Stomach (tissue), 9 donors: Measurements from ENCODE around the gene FBP1. TPM values are rescaled to one million over a fixed set of nuclear protein-coding genes. Genes with fewer than 3 reads are reported as not detected.
A peak's percentile ranks its signal among the peaks of the same experiment; 100 is the strongest.

Experiments
- DNase-seq, 2 donors: peaks; one replicate each; pipeline versions ENCODE4 v3.0.0 to v3.0.0-alpha.2; 2013 to 2019
- H3K27ac ChIP-seq, 5 donors: fragments of 200-600 bp in 4 of 5; sonication (generic) in 4 of 5; one replicate each; pipeline ENCODE4 v1.5.1; 2013 to 2019; ENCODE audit warnings: mild to moderate bottlenecking in 1 of 5, moderate library complexity in 1 of 5
- H3K27me3 ChIP-seq, 3 donors: fragments of 200-600 bp; sonication (generic); one replicate each; pipeline ENCODE4 v1.5.1; 2017 to 2019; ENCODE audit warnings: mixed run types in 1 of 3
- H3K36me3 ChIP-seq, 4 donors: fragments of 200-600 bp; sonication (generic); 1 replicate in 3 of 4; 2 replicates in 1 of 4; pipeline ENCODE4 v1.5.1; 2016 to 2019
- H3K4me1 ChIP-seq, 4 donors: fragments of 200-600 bp; sonication (generic); one replicate each; pipeline ENCODE4 v1.5.1; 2016 to 2019
- H3K4me3 ChIP-seq, 4 donors: fragments of 200-600 bp; sonication (generic) in 3 of 4; one replicate each; pipeline ENCODE4 v1.5.1; 2016 to 2019; ENCODE audit warnings: mild to moderate bottlenecking in 1 of 4
- H3K9me3 ChIP-seq, 4 donors: fragments of 200-600 bp; sonication (generic); one replicate each; pipeline ENCODE4 v1.5.1; 2016 to 2019
- CTCF ChIP-seq, 7 experiments: fragments of 450-650 bp in 4 of 7; fragments of 200-600 bp in 3 of 7; sonication (generic) in 3 of 7; IDR thresholded peaks; one replicate each; pipeline ENCODE4 v1.5.1; 2016 to 2019; ENCODE audit warnings: antibody characterized with exemption in 7 of 7, control low read depth in 2 of 7, mild to moderate bottlenecking in 1 of 7
- EP300 ChIP-seq: sonication (generic); formaldehyde crosslinking; IDR thresholded peaks from one replicate; pipeline ENCODE4 v1.6.1; 2017; ENCODE audit warnings: antibody characterized with exemption
- POLR2A ChIP-seq, 4 donors: fragments of 450-650 bp; IDR thresholded peaks; one replicate each; pipeline ENCODE4 v1.6.1; 2016; ENCODE audit warnings: antibody characterized with exemption in 4 of 4, control low read depth in 2 of 4, mild to moderate bottlenecking in 1 of 4, moderate library complexity in 1 of 4
- POLR2AphosphoS5 ChIP-seq, 3 donors: sonication (generic); formaldehyde crosslinking; IDR thresholded peaks; one replicate each; pipeline ENCODE4 v1.6.1; 2016; ENCODE audit warnings: antibody characterized with exemption in 3 of 3
- WGBS, 5 donors: extraction: QIAGEN DNeasy Blood & Tissue Kit in 3 of 5; methylation state at CpG; one replicate each; pipeline versions ENCODE4 v1.1.5 to v1.1.7; 2013 to 2018; 5-methylcytosine and 5-hydroxymethylcytosine counted together
- intact Hi-C: fragments of 100-400 bp; cut with DNase I; formaldehyde crosslinking; loops from one replicate; pipeline ENCODE4 v1.15.1; 2023; ENCODE audit warnings: low total_unique reads
- polyA plus RNA-seq, 3 donors: library from polyadenylated mRNA; stranded (reverse); fragments of 200-250 nt; gene quantifications; one replicate each; pipeline ENCODE4 v1.2.3, GENCODE V29; 2013
- total RNA-seq, 5 donors: library from RNA; depleted of rRNA; stranded (reverse); fragments of >200 nt; gene quantifications; one replicate each; pipeline versions ENCODE4 v1.1.0 to v1.2.3, GENCODE V29; 2014 to 2016
- donor health status: healthy with polysubstance abuse.
- donor health status: Bipolar disorder and iron deficiency.
- donor health status: healthy.

Gene FBP1
- total and polyA plus RNA-seq, 8 donors = 10.7 to 122 (median 42.7) TPM

GRCh38 chr9:94630833-94631232 lies 8.5 kb downstream of the FBP1 start:
- peak overlapping the region in 1 of 4 donors; percentile 5 for H3K4me3 ChIP-seq
- TF ChIP-seq POLR2AphosphoS5 (IDR thresholded peaks at IDR 0.05) = peak in 2 of 3 donors; percentile 31 to 45
- no peak for TF ChIP-seq EP300
- intact Hi-C loops = no loop called here
- peak overlapping the region; percentile 71 to 90 (median 79) for H3K27ac ChIP-seq
- WGBS, 5 donors = 27 to 52% (median 30%) methylated on average over 5 of the region's 5 CpGs
- DNase-seq = peak; percentile 67 to 84
- H3K36me3 ChIP-seq = no peaks in the 10 kb centered on the region
- H3K27me3 ChIP-seq = no peaks in the 10 kb centered on the region
- peaks cover 26 to 50% (median 30%) of the 10 kb centered on the region in 4 donors for H3K4me1 ChIP-seq
- no peaks in the 10 kb centered on the region for H3K9me3 ChIP-seq

- Histone ChIP-seq H3K27me3 (no peaks in the 10 kb centered on the region), H3K4me3 (peak overlapping the region in 1 of 4 donors; percentile 5), H3K4me1 (peaks cover 26 to 50% (median 30%) of the 10 kb centered on the region in 4 donors), H3K36me3 (no peaks in the 10 kb centered on the region), H3K9me3 (no peaks in the 10 kb centered on the region), H3K27ac (peak overlapping the region; percentile 71 to 90 (median 79))
- WGBS, 5 donors = 29 to 58% (median 36%) methylated on average over 3 of the region's 3 CpGs
- intact Hi-C loops = no loop called here
- DNase-seq = peak in 1 of 2 donors; percentile 64
- no peak for TF ChIP-seq CTCF (IDR thresholded peaks at IDR 0.05)
- no peak for TF ChIP-seq POLR2A (IDR thresholded peaks at IDR 0.05)
- TF ChIP-seq POLR2AphosphoS5 (IDR thresholded peaks at IDR 0.05) = peak in 1 of 3 donors; percentile 44
Measured at GRCh38 chr9:94630281-94630680, 9.0 kb downstream of the FBP1 start.

GRCh38 chr9:94627287-94627686 lies 12.0 kb downstream of the FBP1 start:
- no peak overlapping the region for H3K4me3 ChIP-seq
- peaks cover 17 to 40% (median 21%) of the 10 kb centered on the region in 4 donors for H3K4me1 ChIP-seq
- no peaks in the 10 kb centered on the region for H3K27me3 ChIP-seq
- H3K9me3 ChIP-seq = no peaks in the 10 kb centered on the region
- H3K36me3 ChIP-seq = no peaks in the 10 kb centered on the region
- intact Hi-C loops = no loop called here
- no peak for DNase-seq
- whole genome bisulfite sequencing, 5 donors = 89 to 96% (median 92%) methylated on average over 6 of the region's 6 CpGs
- no peak overlapping the region for H3K27ac ChIP-seq
- TF ChIP-seq CTCF (IDR thresholded peaks at IDR 0.05) = no peak

- intact Hi-C loops = no loop called here
- Histone ChIP-seq H3K9me3 (no peaks in the 10 kb centered on the region), H3K4me1 (peaks cover 11 to 26% (median 17%) of the 10 kb centered on the region in 4 donors), H3K27me3 (no peaks in the 10 kb centered on the region), H3K27ac (no peak overlapping the region), H3K4me3 (no peak overlapping the region), H3K36me3 (no peaks in the 10 kb centered on the region)
- no peak for DNase-seq
- WGBS, 5 donors = 78 to 87% (median 86%) methylated on average over 12 of the region's 12 CpGs
- no peak for TF ChIP-seq POLR2A (IDR thresholded peaks at IDR 0.05)
- TF ChIP-seq POLR2AphosphoS5 (IDR thresholded peaks at IDR 0.05) = no peak
- TF ChIP-seq EP300 = no peak
- no peak for TF ChIP-seq CTCF (IDR thresholded peaks at IDR 0.05)
Measured at GRCh38 chr9:94625835-94626234, 13.5 kb downstream of the FBP1 start.

GRCh38 chr9:94624629-94625028 lies 14.7 kb downstream of the FBP1 start:
- Histone ChIP-seq H3K27ac (no peak overlapping the region), H3K27me3 (no peaks in the 10 kb centered on the region), H3K36me3 (peaks cover 0 to 6% (median 5%) of the 10 kb centered on the region in 4 donors), H3K4me3 (no peak overlapping the region), H3K4me1 (peaks cover 9 to 17% (median 10%) of the 10 kb centered on the region in 4 donors), H3K9me3 (no peaks in the 10 kb centered on the region)
- intact Hi-C loops = no loop called here
- no peak for DNase-seq
- no peak for TF ChIP-seq CTCF (IDR thresholded peaks at IDR 0.05)
- TF ChIP-seq POLR2AphosphoS5 (IDR thresholded peaks at IDR 0.05) = no peak
- no peak for TF ChIP-seq EP300
- no peak for TF ChIP-seq POLR2A (IDR thresholded peaks at IDR 0.05)
- WGBS, 5 donors = 72 to 78% (median 75%) methylated on average over 4 of the region's 4 CpGs
